ENCODE results near the gene SLC1A7. TPM values are rescaled to one million over a fixed set of nuclear protein-coding genes. Genes with fewer than 3 reads are reported as not detected.

The SLC1A7 gene
- total and polyA plus RNA-seq, 2 experiments from 2014 or later: not detected

GRCh38 chr1:53046930-53047329 lies 95.5 kb downstream of the SLC1A7 start:
- no peak for DNase-seq (ENCODE audit: low spot score)
- H3K4me3 ChIP-seq: no peak overlapping the region
- H3K27me3 ChIP-seq: no peaks in the 10 kb centered on the region
- H3K4me2 ChIP-seq: no peak overlapping the region
- WGBS (ENCODE audit: low lambda C conversion rate, missing lambda C conversion rate): 69% methylated on average over 2 of the region's 2 CpGs
- H3K36me3 ChIP-seq (replicated peaks; ENCODE audit: insufficient read depth, low read depth): no peaks in the 10 kb centered on the region
- H3K4me1 ChIP-seq (ENCODE audit: insufficient read depth): peaks cover 4% of the 10 kb centered on the region
- H3K79me2 ChIP-seq: no peaks in the 10 kb centered on the region
- H3K9me3 ChIP-seq (ENCODE audit: low read depth): no peaks in the 10 kb centered on the region
- no peaks in the 10 kb centered on the region for H3K9me2 ChIP-seq (replicated peaks; ENCODE audit: insufficient read depth)
- H2AFZ ChIP-seq: no peak overlapping the region
- TF ChIP-seq EZH2phosphoT487 (IDR thresholded peaks at IDR 0.05; ENCODE audit: low read depth, severe bottlenecking, unreplicated experiment) (no peak), EZH2 (IDR thresholded peaks at IDR 0.05; ENCODE audit: borderline replicate concordance) (no peak)
- TF ChIP-seq, protein P1, sequence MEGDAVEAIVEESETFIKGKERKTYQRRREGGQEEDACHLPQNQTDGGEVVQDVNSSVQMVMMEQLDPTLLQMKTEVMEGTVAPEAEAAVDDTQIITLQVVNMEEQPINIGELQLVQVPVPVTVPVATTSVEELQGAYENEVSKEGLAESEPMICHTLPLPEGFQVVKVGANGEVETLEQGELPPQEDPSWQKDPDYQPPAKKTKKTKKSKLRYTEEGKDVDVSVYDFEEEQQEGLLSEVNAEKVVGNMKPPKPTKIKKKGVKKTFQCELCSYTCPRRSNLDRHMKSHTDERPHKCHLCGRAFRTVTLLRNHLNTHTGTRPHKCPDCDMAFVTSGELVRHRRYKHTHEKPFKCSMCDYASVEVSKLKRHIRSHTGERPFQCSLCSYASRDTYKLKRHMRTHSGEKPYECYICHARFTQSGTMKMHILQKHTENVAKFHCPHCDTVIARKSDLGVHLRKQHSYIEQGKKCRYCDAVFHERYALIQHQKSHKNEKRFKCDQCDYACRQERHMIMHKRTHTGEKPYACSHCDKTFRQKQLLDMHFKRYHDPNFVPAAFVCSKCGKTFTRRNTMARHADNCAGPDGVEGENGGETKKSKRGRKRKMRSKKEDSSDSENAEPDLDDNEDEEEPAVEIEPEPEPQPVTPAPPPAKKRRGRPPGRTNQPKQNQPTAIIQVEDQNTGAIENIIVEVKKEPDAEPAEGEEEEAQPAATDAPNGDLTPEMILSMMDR (IDR thresholded peaks at IDR 0.05; ENCODE audit: poor library complexity): no peak
- no peaks in the 10 kb centered on the region for H4K20me1 ChIP-seq (ENCODE audit: insufficient read depth, poor library complexity, severe bottlenecking)
- no peak overlapping the region for H3K27ac ChIP-seq

GRCh38 chr1:53044926-53045325 lies 97.5 kb downstream of the SLC1A7 start:
- WGBS (ENCODE audit: low lambda C conversion rate, missing lambda C conversion rate): 86% methylated on average over 5 of the region's 5 CpGs
- no peak for DNase-seq (ENCODE audit: low spot score)
- Histone ChIP-seq H3K4me1 (ENCODE audit: insufficient read depth) (peaks cover 4% of the 10 kb centered on the region), H3K27me3 (no peaks in the 10 kb centered on the region), H3K4me2 (no peak overlapping the region), H3K9me2 (replicated peaks; ENCODE audit: insufficient read depth) (no peaks in the 10 kb centered on the region), H4K20me1 (ENCODE audit: insufficient read depth, poor library complexity, severe bottlenecking) (no peaks in the 10 kb centered on the region), H3K36me3 (replicated peaks; ENCODE audit: insufficient read depth, low read depth) (no peaks in the 10 kb centered on the region), H3K4me3 (no peak overlapping the region), H3K79me2 (no peaks in the 10 kb centered on the region), H3K9me3 (ENCODE audit: low read depth) (no peaks in the 10 kb centered on the region), H2AFZ (no peak overlapping the region), H3K27ac (no peak overlapping the region)
- TF ChIP-seq, protein P1 (IDR thresholded peaks at IDR 0.05; ENCODE audit: poor library complexity): no peak
- no peak for TF ChIP-seq EZH2 (IDR thresholded peaks at IDR 0.05; ENCODE audit: borderline replicate concordance)
- no peak for TF ChIP-seq EZH2phosphoT487 (IDR thresholded peaks at IDR 0.05; ENCODE audit: low read depth, severe bottlenecking, unreplicated experiment)

GRCh38 chr1:53043271-53043670 lies 99.2 kb downstream of the SLC1A7 start:
- Histone ChIP-seq H4K20me1 (ENCODE audit: insufficient read depth, poor library complexity, severe bottlenecking) (no peaks in the 10 kb centered on the region), H3K9me2 (replicated peaks; ENCODE audit: insufficient read depth) (no peaks in the 10 kb centered on the region), H3K4me3 (no peak overlapping the region), H3K79me2 (no peaks in the 10 kb centered on the region), H3K27me3 (no peaks in the 10 kb centered on the region), H2AFZ (no peak overlapping the region), H3K9me3 (ENCODE audit: low read depth) (no peaks in the 10 kb centered on the region), H3K4me1 (ENCODE audit: insufficient read depth) (peaks cover 4% of the 10 kb centered on the region), H3K27ac (no peak overlapping the region), H3K36me3 (replicated peaks; ENCODE audit: insufficient read depth, low read depth) (no peaks in the 10 kb centered on the region), H3K4me2 (no peak overlapping the region)
- TF ChIP-seq EZH2phosphoT487 (IDR thresholded peaks at IDR 0.05; ENCODE audit: low read depth, severe bottlenecking, unreplicated experiment) (no peak), EZH2 (IDR thresholded peaks at IDR 0.05; ENCODE audit: borderline replicate concordance) (no peak)
- TF ChIP-seq, protein P1 (IDR thresholded peaks at IDR 0.05; ENCODE audit: poor library complexity): no peak
- no peak for DNase-seq (ENCODE audit: low spot score)

GRCh38 chr1:53038566-53038965 lies 103.9 kb downstream of the SLC1A7 start:
- Histone ChIP-seq H2AFZ (no peak overlapping the region), H3K79me2 (no peaks in the 10 kb centered on the region), H3K9me3 (ENCODE audit: low read depth) (no peaks in the 10 kb centered on the region), H3K27ac (no peak overlapping the region), H4K20me1 (ENCODE audit: insufficient read depth, poor library complexity, severe bottlenecking) (no peaks in the 10 kb centered on the region), H3K9me2 (replicated peaks; ENCODE audit: insufficient read depth) (no peaks in the 10 kb centered on the region), H3K4me2 (no peak overlapping the region), H3K36me3 (replicated peaks; ENCODE audit: insufficient read depth, low read depth) (no peaks in the 10 kb centered on the region), H3K4me1 (ENCODE audit: insufficient read depth) (no peaks in the 10 kb centered on the region), H3K27me3 (no peaks in the 10 kb centered on the region), H3K4me3 (no peak overlapping the region)
- DNase-seq (ENCODE audit: low spot score): no peak
- 91% methylated on average over 3 of the region's 3 CpGs for WGBS (ENCODE audit: low lambda C conversion rate, missing lambda C conversion rate)
- TF ChIP-seq, protein P1 (IDR thresholded peaks at IDR 0.05; ENCODE audit: poor library complexity): no peak
- no peak for TF ChIP-seq EZH2phosphoT487 (IDR thresholded peaks at IDR 0.05; ENCODE audit: low read depth, severe bottlenecking, unreplicated experiment)
- no peak for TF ChIP-seq EZH2 (IDR thresholded peaks at IDR 0.05; ENCODE audit: borderline replicate concordance)
